Amniotic stem cell (primary cell): Measurements from ENCODE around the gene PWWP2B.

Source experiments
- DNase-seq: peaks from one replicate; lab custom pipeline; 2025; lab: John Stamatoyannopoulos, UW

The PWWP2B gene

GRCh38 chr10:132408367-132408781 lies 11.4 kb downstream of the PWWP2B start:
- DNase-seq = no peak

DNA sequence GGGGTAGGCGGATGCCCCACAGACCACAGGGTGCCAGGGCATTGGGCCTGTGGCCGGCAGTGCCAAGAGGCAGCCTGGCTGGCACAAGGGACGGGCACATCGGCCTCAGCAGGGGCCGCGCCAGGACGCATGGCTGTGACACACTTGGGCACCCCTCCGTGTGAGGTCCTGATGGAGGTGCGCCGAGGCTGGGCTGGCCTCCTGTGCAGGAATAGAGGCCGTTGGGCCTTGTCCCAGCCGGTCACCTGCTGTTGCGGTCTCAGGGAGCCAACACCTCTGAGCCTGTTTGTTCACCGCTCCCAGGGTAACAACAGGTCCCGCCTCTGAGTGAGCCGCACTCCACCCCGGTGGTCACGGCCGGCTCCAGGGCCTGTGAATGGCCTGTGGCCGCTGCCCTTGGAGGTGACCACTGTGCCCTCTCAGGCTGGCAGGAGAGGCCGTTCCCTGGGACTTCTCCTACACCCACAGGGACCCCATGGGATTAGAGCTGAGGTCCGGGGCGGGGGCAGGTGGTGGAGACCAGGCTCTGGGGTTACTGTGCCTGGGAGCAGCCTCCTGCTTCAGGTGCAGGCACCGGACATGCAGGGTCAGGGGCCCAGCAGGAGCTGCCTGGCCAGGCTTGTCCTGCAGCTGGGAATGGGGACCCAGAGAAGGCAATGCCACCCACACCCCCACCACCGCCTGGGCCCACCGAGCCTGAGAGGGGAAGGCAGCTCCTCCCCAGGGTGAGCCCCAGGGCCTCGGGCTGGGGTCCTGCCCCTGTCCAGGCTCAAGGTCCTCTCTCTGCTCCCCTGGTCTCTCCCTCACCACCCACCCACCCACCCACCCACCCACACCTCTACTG lies 12.0 kb downstream of the PWWP2B start:
- no peak for DNase-seq

DNA sequence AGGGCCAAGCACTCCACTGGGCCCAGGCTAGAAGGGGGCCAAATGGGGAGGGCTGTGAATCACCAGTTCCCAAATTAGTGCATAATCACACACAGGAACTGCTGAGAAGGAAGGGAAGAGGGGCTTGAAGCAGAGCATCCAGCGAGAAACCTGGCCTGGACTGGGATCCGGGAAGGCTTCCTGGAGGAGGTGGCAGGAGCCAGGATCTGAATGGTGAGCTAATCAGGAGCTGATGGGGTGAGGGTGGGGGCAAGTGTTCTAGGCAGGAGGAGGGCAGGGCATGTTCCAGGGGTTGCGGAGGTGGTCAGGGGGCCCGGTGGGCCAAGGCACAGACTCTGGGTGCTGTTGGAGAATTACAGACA lies 12.6 kb downstream of the PWWP2B start:
- no peak for DNase-seq

- no peak for DNase-seq
Measured at GRCh38 chr10:132410056-132410778, 13.2 kb downstream of the PWWP2B start.

DNA sequence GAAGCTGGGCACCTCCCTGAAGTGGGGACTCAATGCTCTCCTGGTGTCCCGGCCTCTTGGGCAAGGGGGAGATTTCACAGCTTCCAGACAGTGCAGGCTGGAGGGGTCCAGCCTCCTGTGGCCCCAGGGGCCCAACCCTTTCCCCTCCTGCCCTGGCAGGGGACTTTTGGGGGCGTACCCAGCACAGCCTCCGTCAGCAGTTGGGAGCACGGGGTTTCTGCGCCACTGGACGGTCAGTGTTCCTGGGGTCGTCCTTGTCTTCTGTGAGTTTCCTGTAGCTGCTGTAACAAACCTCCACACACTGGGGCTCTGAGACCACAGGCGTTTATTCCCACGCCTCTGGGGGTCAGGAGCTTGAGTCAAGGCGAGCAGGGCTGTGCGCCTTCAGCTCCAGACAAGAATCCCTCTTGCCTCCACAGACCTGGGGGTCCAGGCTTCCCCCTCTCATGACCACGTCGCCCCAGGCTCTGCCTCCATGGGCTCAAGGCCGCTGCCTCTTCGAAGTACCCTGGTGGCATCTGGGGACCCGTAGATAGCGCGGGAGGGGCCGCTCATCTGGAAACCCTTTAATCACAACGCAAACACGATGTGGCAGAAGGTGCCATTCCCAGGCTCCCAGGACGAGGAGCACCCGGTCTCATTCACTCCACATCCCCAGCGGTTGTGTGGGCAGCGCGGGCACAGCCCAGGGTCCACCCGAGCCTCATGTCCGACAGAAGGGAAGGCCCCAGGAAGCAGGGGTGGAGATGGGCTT lies 14.0 kb downstream of the PWWP2B start:
- DNase-seq = no peak

GRCh38 chr10:132411561-132412253 lies 14.7 kb downstream of the PWWP2B start:
- no peak for DNase-seq

DNA sequence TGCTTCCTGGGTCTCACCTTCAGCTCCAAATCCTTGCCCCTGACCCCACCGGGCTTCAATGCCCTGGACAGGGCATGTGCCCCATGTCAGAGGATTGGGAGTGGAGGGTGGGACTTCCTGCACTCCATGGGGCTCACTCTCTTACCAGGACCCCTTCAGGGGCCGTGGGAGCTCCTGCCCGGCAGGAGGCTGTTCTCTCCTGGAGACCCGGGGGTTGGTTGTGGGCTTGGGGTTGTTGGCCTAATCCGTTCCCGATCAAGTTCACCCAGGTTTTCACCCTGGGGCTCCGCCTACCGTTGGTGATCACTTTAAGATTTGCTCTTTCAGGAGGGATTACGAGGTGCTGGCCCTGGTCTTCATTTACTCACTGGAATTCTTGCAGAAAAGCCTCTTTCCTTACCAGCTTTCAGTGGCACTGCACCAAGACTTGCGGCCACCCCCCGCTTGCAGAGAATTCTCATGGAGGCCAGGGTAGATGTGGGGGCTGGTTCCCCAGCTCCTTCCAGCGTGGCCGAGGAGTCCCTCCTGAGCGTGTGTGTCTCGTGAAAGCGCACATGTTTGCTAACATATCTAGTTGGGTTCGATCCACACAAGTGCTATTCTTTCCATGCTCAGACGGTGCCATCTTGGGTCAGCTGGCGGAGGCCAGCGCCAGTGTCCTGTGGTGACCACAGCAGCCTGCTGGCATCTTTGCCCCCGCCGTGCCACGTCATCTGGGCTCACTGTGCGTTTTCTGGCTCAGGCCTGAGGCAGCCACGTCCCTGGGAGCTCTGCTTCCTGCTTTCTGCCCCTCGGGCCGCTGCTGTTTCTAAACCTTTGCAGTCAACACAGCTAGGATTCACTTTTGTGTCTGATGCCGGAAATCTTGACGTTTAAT lies 15.6 kb downstream of the PWWP2B start:
- no peak for DNase-seq

GRCh38 chr10:132413226-132414205 lies 16.5 kb downstream of the PWWP2B start:
- DNase-seq = no peak

GRCh38 chr10:132414402-132415016 lies 17.5 kb downstream of the PWWP2B start:
- DNase-seq = no peak

DNA sequence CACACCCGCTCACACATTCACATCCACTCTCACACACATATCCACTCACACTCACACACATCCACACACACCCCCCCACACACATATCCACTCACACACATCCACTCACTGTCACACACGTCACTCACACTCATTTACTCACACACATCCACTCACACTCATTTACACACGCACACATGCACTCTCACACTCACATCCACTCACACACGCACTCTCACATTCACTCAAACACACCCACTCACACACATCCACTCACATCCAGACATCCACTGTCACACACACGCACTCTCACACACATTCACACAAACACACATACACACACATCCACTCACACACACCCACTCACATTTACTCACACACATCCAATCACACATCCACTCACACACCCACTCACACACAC lies 18.3 kb downstream of the PWWP2B start:
- no peak for DNase-seq

- no peak for DNase-seq
Measured at GRCh38 chr10:132415956-132416355, 19.0 kb downstream of the PWWP2B start.

DNA sequence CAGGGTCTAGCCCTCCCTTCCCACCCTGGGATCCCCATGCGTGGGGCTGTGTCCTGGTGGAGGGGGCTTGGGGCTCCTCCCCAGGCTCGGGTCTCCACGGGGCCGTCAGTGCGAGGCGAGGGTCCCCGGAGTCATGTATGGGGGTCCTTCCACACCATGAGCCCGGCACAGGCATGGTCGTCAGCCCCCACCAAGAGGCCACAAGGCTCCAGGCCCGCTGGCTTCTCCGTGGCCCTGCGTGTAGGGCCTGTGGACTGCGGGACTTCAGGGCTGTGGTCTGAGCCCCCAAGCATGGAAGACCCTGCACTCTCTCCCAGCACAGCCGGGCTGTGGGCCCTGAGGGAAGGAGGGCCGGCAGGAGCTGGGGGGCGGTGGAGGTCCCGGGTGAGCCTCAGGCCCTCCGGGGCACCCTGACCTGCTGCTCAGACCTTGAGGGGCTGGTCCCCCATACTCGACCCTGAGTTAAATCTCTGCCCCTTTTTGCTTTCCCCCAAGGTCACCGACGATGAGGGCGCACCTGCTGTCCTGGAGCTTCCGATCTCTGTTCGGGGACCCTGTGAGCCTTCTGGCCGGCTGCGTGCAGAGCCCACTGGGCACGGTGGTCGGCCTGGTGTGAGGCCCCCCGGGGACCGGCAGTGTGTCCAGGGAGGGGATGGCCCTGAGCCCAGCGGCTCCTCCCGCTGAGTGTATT lies 19.7 kb downstream of the PWWP2B start:
- no peak for DNase-seq

GRCh38 chr10:132417257-132417910 lies 20.4 kb downstream of the PWWP2B start:
- no peak for DNase-seq

DNA sequence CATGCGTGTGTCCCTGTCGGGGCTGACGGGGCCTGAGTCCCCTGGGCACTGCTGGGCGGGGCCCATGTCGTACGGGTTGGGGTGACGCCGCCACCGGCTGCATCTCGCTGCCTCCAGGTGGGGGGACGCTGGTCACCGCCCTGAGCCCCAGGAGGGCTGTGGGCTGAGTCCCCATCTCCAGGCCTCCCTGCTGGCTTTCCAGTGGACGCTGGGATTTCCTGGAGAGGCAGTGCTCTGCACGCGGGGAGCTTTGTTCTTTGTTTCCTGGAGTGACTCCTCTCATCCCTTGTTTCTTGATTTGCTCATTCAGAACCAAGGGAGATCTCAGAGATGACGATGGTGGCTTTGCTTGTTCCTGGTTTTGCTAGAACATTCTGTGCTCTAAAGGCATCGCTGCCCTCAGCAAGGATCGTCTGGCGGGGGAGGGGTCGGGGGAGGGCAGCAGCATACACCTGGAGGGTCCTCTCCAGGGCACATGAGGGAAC lies 21.0 kb downstream of the PWWP2B start:
- DNase-seq = no peak

DNA sequence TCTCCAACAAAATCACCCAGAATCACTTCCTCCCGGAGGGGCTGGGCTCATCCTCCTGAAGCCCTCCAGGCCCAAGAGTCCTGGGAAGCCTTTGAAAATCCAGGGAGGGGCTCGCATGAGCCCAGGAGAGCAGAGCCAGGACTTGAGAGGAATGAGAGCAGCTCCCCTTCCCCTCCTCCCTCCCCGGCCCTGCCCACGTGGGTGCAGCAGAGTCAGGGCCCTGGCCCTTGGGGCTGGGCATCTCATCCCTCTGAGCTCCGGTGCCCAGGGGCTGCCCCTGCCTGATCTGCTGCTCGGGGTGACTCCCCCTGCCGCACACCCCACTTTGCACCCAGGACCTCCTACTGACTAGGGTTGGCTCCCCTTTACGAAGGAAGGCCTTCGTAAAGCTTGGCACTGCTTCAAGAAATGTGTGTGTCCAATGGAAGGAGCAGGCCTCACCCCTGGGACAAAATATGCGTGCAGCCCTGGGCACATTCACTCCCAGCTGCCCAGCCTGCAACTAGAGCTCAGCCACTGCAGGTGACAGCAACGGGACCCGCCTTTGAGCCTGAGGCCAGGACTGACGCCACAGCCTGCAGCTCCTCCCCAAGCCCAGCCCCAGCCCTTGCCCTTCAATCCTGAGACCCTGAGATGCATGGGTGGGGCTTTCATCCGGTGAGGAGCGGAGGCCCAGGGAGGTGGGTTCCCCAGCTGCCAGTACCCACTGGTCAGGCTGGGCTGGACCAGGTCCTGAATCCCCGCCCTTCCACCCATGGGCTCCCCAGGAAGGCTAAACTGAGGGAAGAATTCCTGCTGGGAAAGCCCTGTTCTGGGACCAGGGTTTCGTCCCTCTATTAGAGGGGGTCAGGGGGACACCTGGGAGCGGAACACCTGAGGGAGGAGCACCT lies 21.8 kb downstream of the PWWP2B start:
- DNase-seq = no peak

DNA sequence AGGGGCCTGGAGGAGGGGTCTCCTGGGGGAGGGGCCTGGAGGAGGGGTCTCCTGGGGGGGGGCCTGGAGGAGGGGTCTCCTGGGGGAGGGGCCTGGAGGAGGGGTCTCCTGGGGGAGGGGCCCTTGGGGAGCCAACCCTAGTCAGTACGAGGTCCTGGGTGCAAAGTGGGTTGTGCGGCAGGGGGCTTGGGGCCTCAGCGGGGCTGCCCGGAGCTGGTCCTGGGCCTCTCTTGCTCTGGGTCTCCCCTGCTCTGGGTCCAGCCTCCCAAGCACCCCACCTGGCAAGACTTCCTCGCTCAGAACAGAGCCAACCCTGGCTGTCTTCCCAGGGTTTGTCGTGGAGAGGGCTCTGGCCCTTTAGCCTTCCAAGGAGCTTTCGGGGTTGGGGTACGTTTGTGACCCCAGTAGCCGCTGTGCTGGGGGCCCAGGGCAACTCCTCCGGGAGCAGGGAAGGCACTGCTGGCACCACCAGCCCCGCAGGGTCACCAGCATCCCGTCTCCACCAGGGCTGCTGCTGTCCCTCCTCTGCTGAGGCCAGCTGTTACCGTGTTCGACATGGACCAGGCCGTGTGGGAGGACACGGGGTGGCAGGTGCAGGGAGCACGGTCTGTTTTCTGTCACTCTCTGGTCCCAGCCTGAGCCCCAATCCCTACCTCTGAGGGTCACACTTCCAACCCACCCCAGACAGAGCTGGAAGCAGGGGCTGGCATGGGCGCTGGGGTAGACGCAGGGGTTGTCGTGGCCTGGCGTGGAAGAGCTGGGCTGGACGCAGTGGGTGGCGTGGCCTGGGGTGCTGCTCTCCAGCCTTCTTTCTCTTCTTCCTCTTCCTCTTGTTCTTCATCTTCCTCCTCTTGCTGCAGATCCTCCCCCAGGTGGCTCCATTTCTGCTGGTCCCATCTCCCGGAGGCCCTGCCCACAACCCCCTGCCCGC lies 22.8 kb downstream of the PWWP2B start:
- no peak for DNase-seq
